Measurements from ENCODE around the gene MKLN1. TPM values are rescaled to one million over a fixed set of nuclear protein-coding genes. Genes with fewer than 3 reads are reported as not detected.

Gene MKLN1
- total RNA-seq, 1 donor from 2014 or later = 20.0 TPM

GRCh38 chr7:131488361-131488760 lies 160.7 kb downstream of the MKLN1 start:
- peak; percentile 18 for DNase-seq (ENCODE audit: low read depth)
- FAIRE-seq = no peak
- Histone ChIP-seq H3K27me3 (ENCODE audit: control insufficient read depth, insufficient read depth, low read length) (no peaks in the 10 kb centered on the region), H3K4me3 (ENCODE audit: low read depth, low read length) (no peak overlapping the region), H3K36me3 (ENCODE audit: control insufficient read depth, insufficient read depth, low read length) (no peaks in the 10 kb centered on the region)
- peak; percentile 22 for TF ChIP-seq CTCF (IDR thresholded peaks at IDR 0.05; ENCODE audit: insufficient read depth, low read length, severe bottlenecking)

GRCh38 chr7:131489196-131489595 lies 161.5 kb downstream of the MKLN1 start:
- FAIRE-seq (no peak), DNase-seq (ENCODE audit: low read depth) (peak; percentile 68)
- Histone ChIP-seq H3K27me3 (ENCODE audit: control insufficient read depth, insufficient read depth, low read length) (no peaks in the 10 kb centered on the region), H3K36me3 (ENCODE audit: control insufficient read depth, insufficient read depth, low read length) (no peaks in the 10 kb centered on the region), H3K4me3 (ENCODE audit: low read depth, low read length) (no peak overlapping the region)
- TF ChIP-seq CTCF (IDR thresholded peaks at IDR 0.05; ENCODE audit: insufficient read depth, low read length, severe bottlenecking) = no peak

GRCh38 chr7:131489881-131490280 lies 162.2 kb downstream of the MKLN1 start:
- no peak overlapping the region for H3K4me3 ChIP-seq (ENCODE audit: low read depth, low read length)
- DNase-seq (ENCODE audit: low read depth) (no peak), FAIRE-seq (no peak)
- TF ChIP-seq CTCF (IDR thresholded peaks at IDR 0.05; ENCODE audit: insufficient read depth, low read length, severe bottlenecking) = no peak
- no peaks in the 10 kb centered on the region for H3K27me3 ChIP-seq (ENCODE audit: control insufficient read depth, insufficient read depth, low read length)
- H3K36me3 ChIP-seq (ENCODE audit: control insufficient read depth, insufficient read depth, low read length) = no peaks in the 10 kb centered on the region

- no peak for TF ChIP-seq CTCF (IDR thresholded peaks at IDR 0.05; ENCODE audit: insufficient read depth, low read length, severe bottlenecking)
- DNase-seq (ENCODE audit: low read depth) = no peak
- H3K36me3 ChIP-seq (ENCODE audit: control insufficient read depth, insufficient read depth, low read length) = no peaks in the 10 kb centered on the region
- H3K27me3 ChIP-seq (ENCODE audit: control insufficient read depth, insufficient read depth, low read length) = no peaks in the 10 kb centered on the region
- no peak for FAIRE-seq
- H3K4me3 ChIP-seq (ENCODE audit: low read depth, low read length) = no peak overlapping the region
These were observed 165.4 kb downstream of the MKLN1 start for GRCh38 chr7:131493081-131493480.

GRCh38 chr7:131493581-131493980 lies 165.9 kb downstream of the MKLN1 start:
- FAIRE-seq = no peak
- H3K27me3 ChIP-seq (ENCODE audit: control insufficient read depth, insufficient read depth, low read length) = no peaks in the 10 kb centered on the region

More at GRCh38 chr7:131493581-131493980, 165.9 kb downstream of the MKLN1 start:
- Histone ChIP-seq H3K36me3 (ENCODE audit: control insufficient read depth, insufficient read depth, low read length) (no peaks in the 10 kb centered on the region), H3K4me3 (ENCODE audit: low read depth, low read length) (no peak overlapping the region)
- TF ChIP-seq CTCF (IDR thresholded peaks at IDR 0.05; ENCODE audit: insufficient read depth, low read length, severe bottlenecking) = no peak
- DNase-seq (ENCODE audit: low read depth) = no peak

Measured in bronchial epithelial cell (primary cell).